Activated CD8-positive, alpha-beta memory T cell treated with anti-CD3 and anti-CD28 coated beads, Interleukin-2, amount 50 U/mL, for 4 hours (primary cell): ENCODE measurements around the gene NTRK1.
A peak's percentile ranks its signal among the peaks of the same experiment; 100 is the strongest.

Experiments
- DNase-seq: peaks from one replicate; pipeline ENCODE4 v3.0.0-alpha.2; 2020

NTRK1 gene

DNA sequence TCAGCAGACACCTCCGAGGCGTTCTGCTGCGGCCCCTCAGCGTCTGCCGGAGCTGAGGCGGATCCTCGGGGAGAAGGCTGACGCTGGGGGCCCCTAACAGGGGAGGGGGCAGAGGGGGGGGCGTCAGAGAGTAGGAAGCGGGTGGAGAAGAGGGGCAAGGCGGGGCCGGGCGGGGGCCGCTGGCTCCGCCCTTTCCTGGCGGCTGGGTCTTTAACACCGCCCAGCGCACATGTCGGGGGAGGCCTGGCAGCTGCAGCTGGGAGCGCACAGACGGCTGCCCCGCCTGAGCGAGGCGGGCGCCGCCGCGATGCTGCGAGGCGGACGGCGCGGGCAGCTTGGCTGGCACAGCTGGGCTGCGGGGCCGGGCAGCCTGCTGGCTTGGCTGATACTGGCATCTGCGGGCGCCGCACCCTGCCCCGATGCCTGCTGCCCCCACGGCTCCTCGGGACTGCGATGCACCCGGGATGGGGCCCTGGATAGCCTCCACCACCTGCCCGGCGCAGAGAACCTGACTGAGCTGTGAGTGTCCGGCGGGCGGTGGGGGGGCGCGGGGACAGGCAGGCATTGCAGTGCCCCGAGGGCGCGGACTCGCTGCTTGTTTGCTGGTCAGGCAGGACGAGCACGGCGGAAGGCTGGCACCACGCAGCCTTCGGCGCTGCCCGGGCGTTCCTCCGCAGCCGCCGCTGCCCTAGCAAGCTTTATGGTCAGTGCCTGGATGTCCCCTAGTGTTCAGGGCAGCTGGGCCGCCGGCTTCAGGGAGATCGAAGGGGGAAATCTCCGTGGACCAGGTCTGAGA is at the start of gene NTRK1:
TSS of gene NTRK1 (plus strand) at position 238 of the 796 bp plus-strand sequence. CDS start at position 308, 70 bp downstream.
- peak; percentile 63 for DNase-seq

DNA sequence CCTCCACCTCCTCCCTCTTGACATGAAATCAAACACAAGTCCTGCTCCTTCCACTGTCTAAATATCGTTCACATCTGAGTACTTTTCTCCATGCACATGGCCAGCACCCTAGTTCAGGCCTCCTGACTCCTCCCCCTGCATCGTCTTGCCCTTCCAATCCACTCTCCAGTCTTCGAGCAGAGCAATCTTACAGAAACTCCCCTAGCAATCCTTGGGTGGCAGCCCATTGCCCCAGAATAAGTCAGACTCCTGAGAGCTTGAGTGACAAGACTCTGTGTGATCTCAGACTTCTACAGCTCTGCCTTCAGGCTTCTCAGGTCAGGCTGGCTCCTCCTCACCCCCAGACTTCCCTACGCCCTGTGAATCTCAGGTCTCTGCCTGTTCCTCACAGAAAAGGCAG is 49.5 kb upstream of the NTRK1 start:
- no peak for DNase-seq

DNA sequence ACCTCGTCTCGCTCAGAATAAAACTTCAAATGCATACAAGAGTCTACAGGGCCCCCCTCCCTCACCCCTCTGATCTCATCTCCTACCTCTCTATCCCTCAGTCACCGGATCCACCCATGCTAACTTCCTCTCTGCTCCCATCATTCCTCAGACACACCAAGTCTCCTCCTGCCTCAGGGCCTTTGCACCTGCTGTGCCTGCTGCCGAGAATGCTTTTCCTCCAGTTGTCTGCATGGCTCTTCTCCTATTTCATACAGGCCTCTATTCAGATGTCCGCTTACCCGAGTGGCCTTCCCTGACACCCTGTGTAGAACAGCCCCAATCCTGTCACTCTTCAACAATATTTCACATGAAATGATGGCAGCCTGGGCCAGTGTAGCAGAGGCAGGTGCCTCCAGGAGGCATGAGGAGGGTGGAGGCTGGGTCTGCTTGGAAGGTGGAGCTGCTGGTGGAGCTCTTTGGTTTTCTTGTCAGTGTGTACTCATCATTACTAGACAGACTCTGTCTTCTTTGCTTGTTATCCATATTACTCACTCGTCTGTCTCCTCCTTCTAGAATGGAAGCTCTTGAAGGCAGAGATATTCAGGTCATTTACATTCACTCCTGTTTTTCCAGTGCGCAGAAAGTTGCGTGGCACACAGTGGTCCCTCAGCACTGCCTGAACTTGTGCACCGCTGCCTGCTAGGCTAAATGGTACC is 48.2 kb upstream of the NTRK1 start:
- DNase-seq: no peak

DNA sequence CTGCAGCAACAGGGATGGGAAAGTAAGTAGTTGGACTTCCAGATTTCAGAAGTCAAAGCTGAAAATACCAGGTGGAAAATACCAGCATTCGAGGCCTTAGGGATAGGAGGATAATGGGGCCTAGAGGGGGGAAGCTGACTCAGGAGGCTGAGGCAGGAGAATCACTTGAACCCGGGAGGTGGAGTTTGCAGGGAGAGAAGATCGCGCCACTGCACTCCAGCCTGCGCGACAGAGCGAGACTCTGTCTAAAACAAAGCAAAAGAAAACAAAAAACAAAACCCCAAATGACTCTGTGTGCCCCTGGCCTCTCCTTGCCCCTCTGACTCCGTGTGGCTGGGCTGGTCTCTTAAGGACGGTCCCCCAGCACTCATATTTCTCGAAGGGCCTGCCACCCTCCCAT is 47.4 kb upstream of the NTRK1 start:
- DNase-seq: no peak

DNA sequence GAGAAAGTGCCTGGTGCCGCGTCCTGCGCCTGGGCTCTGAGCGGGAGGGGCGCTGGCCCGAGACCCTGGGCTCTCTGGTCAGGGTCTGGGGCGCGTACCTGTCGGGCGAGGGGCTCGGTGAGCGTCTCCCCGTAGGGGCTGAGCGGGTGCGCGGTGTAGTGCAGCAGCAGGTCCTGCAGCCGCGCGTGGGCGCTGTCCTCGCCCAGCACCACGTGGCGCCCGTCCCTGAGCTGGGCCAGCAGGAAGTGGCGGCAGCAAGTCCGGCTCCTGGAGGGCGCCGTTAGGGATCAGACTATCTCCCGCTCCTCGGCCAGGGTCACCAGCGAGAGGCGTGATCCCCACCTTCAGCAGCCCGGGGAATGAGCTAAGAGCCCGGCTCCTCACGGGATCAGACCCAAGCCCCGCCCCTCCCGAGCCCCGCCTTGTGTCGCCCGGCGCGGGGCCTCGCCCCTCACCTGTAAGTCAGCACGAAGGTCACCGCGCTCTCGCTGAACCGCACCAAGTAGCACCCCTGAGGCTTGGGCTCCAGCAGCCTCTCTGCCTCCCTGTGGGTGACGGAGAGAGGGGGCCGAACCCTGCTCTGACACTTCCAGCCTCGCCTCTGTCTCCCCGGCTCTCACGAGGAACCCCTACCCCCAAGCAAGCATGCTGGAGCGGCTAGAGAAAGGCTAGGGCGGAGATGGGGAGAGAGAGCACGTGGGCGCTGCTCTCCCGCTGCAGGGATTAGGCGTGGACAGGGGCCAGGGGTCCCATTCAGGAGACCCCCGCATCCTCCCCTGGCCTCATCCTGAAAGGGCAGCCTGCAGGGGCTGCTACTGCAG is 46.7 kb upstream of the NTRK1 start:
- DNase-seq: peak; percentile 85

DNA sequence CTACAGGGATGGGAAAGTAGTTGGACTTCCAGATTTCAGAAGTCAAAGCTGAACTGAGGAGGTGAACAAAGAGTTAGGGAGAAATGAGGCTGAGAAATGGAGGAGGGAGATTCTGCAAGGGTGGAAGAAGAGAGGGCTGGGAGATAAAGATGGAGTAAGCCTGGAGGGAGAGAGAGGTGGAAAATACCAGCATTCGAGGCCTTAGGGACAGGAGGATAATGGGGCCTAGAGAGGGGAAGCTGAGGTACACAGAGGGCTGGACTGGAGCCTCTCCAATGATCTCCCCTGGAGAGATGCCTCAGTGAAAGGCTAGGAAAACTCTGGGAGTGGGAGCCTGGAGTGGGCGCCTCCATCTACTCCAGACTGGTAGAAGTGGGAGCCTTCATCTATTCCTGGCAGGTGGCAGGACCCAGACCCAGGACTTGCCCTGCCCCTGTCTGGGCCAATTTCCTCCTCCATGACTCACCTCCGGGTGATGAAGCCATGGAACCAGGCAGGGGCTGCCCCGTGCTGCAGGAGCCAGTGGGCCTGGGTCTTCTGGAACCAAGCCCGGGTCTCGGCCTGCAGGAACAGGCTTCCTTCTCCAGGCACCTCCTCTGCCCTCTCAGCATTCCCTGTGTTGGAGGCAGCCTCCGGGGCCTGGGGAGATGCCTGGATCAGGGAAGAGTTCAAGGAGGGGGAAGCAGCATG is 45.9 kb upstream of the NTRK1 start:
- DNase-seq: peak; percentile 61

DNA sequence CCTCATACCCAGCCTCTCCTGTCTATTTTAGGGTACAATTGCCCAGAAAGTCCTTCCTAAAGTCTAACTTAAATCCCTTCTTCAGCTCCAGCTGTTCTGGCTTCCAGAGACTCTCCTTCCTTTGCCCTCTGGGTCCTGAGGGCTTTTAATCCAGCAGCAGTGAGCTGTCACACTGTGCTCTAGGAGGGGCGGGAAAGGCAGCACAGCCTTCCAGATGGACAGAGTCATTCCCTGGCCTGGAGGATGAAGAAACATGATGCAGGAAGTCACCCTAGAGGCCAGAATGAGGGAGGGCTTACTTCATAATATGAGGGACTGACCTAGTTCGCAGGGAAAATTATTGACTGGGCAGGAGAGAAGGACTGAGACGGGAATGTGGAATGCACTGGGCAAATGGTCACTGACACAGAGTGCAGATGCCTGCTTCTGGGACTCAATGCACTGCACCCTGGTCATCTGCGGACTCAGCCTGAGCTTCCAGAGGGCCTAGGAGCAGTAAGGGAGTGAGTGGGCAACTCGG is 45.3 kb upstream of the NTRK1 start:
- no peak for DNase-seq

DNA sequence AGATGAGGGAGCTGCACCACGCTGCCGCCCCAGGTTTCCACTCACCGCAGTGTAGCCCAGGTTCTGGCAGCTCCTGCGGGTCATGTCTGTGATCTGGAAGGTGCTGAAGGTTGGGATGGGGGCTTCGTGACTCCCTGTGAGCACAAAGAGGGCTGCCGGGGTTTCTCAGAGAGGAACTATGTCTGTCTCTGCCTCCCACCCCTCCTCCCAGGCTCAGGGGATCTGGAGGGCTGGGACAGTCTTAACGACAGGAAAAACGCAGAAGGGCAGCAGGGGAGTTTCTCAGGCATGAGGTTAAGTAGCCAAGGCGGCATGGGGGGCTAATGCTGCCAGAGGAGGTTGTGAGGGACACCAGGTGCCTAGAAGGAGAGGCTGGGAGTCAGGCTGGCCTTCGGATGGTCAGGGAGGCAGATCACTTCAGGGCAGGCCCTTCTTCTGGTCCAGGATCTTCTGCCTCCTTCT is 44.7 kb upstream of the NTRK1 start:
- peak; percentile 35 for DNase-seq

DNA sequence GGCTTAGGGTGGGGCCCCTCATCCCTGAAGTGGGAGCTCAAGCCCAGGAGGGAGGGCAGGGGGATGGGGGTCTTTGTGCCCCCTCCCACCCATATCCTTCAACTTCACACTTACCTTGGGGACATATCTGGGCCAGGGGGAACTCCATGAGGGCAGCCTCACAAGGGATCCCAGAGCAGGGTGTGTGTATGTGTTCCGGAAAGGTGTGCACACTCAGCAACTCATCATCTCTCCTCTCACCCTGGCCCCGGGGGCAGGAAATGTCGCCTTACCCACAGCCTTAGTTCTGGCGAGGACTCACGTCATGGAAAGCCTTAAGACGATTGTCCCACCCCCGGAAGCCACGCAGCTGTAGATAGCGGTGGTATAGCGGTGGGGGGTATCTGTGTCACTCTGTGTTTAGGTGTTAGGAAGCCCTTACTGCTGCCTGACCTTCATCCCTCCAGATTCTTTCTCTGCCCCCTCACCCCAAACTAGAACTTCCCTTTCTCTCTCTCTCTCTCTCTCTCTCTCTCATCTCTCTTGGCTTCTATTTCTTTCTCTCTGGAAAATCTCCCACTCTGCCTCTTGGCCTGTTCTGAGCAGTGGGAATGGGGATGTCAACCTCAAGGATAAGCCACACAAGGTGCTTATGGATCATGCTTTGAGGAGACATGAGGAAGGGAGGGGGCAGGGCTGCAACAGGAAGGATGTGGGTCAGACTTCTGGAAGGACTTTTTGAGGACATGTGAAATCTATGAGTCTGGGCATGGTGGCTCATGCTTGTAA is 43.9 kb upstream of the NTRK1 start, which contains the start of gene SH2D2A:
TSS of gene SH2D2A (minus strand) at position 288 of the 768 bp plus-strand sequence. CDS start at position 148, 140 bp downstream.
- DNase-seq: peak; percentile 94

DNA sequence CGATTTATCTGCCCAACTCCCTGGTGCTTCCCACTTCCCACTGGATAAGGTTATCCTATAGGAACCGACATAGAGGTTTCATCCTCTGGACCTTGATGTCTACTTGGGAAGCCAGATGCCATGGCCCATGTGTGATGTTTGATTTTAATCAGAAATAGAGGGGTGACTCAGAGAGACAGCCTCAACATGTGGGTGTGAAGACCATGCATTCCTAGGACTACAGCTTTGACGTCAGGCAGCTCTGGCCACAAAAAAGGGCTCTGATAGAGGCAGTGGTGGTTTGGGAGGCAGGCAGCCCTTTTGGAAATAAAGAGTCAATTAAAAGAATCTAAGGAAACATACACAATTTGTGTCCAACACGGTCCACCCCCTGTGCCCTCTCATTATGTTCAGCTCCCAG is 38.9 kb upstream of the NTRK1 start:
- peak; percentile 51 for DNase-seq

DNA sequence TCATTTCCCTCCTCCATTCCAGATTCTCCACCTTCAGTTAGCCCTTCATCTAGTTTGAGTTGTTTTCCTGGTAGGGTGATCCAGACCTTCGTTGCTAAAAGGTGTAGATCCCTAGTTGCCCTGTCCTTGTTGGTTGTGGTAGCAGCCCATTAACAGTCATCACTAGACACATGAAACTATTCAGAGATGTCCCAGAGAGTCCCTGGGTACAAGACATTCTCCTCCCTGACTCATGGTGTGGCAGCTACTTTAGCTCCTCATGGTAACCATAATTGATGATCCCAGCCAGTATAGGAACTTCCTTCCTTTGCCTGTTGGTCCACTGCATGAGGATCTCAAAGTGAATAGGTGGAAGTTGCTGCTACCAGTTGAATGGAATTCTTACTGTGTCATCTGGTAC is 38.0 kb upstream of the NTRK1 start:
- no peak for DNase-seq

DNA sequence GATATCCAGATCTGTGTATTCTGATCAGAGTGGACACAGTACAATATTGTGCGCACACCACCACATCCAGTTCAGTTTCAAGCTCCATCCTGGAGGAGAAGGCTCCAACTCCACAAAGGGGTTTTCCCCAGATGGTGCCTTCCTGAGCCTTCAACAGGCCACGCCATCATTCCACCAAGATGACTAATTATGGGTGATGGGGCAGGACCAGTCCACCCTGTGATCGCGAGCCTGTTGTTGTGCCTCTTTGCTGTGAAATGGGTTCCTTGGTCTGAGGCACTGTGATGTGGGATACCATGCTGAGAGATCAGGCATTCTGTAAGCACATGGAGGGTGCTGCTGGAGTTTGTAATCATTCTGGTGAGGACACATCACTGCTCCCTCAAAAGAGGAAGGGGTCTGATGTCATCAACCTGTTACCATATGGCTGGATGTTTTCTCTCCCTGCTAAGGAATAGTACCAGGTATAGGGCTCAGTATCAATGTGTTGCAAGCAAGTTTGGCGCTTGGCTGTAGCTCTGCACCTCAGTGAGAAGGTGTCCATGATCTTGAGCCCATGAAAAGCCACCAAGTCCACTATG is 37.4 kb upstream of the NTRK1 start:
- DNase-seq: no peak

DNA sequence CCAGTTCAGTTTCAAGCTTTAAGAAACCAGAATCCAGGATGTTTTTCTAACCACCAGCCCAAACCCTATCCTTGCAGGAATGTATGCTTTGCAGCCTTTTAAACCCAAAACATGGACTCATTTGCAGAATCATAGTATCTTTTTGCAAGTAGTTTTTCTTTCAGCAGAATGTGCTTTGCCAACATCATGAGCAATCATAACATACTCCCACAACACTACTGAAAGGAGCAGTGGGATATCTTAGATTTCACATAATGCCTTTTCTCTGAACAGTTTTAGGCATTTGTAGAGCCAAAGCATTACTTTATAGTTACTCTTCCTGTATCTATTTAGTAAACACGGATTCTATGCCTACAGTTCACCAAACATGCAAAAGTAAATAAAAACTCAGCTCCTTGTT is 34.0 kb upstream of the NTRK1 start:
- DNase-seq: no peak

DNA sequence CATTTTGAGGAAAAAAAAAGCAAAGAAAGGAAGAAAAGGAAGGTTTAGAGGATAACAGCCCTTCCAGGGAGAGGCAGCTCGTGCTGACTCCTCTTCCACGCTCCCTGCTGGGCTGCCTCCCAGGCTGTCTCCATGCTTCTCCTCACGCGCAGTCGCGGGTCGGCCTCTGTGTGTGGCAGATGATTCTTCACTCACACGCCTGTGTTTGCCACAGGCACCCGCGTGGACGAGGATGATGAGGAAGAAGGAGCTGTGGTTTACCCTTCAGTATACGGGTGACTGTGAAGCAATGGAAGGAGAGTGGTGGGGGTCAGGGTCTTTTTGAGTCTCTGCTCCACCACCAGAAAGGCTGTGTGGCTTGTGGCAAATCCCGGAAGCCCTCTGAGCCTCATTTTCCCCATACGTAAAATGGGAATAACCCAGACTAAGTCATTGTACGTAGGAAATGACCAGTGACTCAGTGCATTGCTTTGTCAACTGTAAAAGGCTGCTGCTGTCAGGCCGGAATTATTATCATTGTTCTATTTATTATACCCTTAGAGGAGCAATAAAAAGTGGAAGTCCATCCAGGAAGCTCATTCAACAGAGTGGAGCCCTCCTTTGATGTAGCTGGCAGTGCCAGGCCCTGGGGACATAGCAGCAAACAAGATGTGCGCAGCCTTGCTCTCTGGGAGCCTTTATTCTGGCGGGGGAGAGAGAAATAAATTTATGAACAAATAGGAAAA is 32.1 kb upstream of the NTRK1 start:
- no peak for DNase-seq

DNA sequence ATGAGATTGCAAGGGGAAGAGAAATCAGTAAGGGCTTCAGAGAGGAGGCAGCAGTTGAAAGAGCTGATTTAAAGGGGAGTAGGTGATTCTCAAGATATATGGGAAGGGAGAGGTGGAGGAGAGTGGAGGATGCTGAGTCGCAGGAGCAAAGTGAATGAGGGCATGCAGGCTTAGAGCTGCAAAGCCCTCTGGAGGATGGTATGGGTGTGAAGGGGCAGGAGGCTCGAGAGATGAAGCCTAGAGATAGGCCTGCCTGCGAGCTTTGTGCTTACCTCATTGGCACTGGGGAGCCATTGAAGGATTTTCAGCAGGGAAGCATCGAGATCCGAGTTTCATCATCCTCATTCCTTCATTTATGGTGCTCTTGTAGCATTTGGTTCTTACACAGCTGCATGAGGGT is 28.2 kb upstream of the NTRK1 start:
- no peak for DNase-seq

DNA sequence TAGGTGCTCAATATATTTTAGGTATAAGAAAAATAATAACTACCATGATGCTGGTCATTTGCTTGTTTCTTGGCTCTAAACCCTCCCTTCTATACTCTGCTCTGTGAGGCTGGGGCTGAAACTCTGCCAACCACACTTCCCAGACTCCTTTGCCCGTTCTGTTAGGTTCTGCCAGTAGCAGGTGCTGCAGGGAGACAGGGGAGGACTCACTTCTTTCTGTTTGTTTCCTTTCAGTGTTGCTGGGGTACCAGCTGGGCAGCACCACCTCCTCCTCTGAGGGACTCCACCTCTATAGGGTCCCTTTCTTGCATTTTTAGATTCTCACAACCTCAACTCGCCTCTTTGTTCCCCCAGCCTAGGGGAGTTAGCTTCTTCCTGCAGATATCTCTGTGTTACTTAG is 27.1 kb upstream of the NTRK1 start:
- no peak for DNase-seq

DNA sequence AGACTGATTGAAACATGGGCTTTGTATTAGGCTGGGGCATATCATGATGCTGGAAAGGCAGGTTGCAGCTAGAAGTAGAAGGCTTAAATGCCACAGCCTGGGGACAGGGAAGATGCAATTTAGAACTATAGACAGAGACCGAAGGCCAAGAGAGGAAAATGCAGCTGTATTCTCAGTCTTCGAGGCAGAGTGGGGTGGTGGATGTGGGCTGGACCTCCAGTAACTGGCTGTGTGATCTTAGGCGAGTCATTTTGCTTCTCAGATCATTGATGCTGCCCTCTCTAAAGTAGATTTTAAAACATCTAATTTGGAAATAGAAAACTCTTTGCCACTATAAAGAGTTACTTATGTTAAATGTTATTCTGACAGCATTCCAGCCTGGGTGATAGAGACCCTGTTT is 26.3 kb upstream of the NTRK1 start:
- DNase-seq: no peak

DNA sequence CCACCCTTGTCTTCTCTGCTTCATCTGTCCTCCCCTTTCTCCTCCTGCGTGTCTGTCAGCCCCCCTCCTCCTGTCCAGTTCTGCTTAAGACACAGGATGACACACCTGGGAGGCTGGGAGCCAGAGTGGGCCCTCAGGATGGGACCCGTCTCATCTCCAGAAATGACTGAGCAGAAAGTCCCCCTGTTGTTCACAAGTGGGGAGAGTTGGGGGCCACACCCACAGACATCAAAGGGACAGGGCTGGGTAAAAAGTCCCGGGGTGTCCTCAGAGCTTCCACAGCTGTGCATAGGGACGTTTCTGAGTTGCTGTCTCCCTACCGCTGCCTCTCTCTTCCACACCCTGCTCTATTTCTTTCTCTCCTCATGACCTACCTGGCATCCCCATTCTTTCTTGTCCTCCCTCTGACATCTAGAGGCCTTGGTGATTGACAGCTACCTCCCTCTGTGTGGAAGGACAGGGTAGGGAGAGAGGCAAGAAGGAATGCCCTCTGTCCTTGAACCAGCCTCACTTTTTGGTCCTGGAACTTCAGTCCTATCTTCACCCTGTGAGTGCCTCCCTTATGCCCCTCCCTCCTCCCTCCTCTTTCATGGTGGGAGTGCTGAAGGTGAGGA is 24.5 kb upstream of the NTRK1 start:
- DNase-seq: no peak

DNA sequence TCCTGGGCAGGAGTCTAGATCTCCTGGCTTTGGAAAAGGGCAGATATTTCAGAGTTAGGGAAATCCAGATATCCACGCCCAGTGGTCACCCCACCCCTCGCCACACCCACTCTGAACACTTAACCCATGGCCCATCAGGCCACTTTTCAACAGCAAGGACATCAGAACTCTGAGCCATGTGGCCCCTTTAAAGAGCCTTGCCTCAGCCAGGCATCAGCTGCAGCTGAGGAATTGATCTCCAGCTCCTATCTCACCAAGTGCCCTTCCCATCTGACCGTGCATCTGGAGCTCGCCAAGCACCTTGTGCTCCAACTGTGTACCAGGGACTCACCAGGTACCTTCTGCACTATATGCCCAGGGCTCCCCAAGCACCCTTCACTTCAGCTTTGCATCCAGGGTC is 23.8 kb upstream of the NTRK1 start:
- DNase-seq: no peak

DNA sequence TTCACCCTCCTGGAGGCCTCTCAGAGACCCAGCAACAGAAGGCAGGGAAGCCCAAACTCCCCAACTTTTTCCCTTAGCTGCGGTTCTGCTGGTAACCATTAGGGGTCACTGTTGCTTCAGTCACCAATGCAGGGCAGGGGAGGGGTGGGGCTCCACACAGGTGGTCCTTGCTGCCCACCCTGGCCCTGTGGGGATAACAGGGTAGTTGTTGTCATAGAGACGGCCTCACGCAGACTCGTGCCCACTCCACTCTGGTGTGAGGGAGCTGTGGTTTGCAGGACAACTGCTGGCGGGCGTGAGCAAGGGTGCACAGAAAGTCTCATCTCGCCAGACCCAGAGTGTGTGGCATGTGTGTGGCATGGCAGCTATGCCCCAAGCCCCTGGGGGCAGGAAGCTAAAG is 21.7 kb upstream of the NTRK1 start:
- DNase-seq: peak; percentile 54
